ENCODE results near the gene TRMU. TPM values are rescaled to one million over a fixed set of nuclear protein-coding genes. Genes with fewer than 3 reads are reported as not detected.

TRMU gene
- total RNA-seq, 1 donor = 31.1 TPM

GRCh38 chr22:46326066-46326680, 9.3 kb upstream of the TRMU start:
- DNase-seq (ENCODE audit: low read depth) = no peak
- no peak overlapping the region for H3K4me3 ChIP-seq (ENCODE audit: low read depth, low read length)
- TF ChIP-seq, protein P1, sequence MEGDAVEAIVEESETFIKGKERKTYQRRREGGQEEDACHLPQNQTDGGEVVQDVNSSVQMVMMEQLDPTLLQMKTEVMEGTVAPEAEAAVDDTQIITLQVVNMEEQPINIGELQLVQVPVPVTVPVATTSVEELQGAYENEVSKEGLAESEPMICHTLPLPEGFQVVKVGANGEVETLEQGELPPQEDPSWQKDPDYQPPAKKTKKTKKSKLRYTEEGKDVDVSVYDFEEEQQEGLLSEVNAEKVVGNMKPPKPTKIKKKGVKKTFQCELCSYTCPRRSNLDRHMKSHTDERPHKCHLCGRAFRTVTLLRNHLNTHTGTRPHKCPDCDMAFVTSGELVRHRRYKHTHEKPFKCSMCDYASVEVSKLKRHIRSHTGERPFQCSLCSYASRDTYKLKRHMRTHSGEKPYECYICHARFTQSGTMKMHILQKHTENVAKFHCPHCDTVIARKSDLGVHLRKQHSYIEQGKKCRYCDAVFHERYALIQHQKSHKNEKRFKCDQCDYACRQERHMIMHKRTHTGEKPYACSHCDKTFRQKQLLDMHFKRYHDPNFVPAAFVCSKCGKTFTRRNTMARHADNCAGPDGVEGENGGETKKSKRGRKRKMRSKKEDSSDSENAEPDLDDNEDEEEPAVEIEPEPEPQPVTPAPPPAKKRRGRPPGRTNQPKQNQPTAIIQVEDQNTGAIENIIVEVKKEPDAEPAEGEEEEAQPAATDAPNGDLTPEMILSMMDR (IDR thresholded peaks at IDR 0.05; ENCODE audit: insufficient read depth, low read depth, low read length) = no peak

GRCh38 chr22:46327691-46328465, 7.6 kb upstream of the TRMU start:
- H3K4me3 ChIP-seq (ENCODE audit: low read depth, low read length) = no peak overlapping the region
- TF ChIP-seq, protein P1 (IDR thresholded peaks at IDR 0.05; ENCODE audit: insufficient read depth, low read depth, low read length) = no peak
- DNase-seq (ENCODE audit: low read depth) = no peak

DNA sequence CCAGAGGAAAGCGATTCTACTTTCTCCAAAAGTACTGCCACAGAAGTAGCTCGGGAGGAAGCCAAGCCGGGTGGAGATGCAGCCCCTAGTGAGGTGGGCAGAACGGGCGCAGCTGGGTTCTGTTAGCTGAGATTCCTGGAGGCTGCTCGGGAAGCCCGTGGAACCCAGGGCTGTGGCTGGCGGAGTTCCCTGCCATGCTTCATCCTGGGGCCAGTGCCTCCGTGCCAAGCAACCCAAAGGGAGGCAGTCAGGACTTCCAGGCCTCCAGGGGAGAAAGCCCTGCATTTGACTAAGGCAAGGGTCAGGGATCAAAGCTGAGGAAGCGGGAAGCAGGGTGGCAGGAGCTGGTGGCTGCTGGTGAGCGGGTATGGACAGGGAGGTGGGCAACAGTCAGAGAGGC, 6.7 kb upstream of the TRMU start:
- DNase-seq (ENCODE audit: low read depth) = no peak
- TF ChIP-seq, protein P1 (IDR thresholded peaks at IDR 0.05; ENCODE audit: insufficient read depth, low read depth, low read length) = no peak
- no peak overlapping the region for H3K4me3 ChIP-seq (ENCODE audit: low read depth, low read length)

DNA sequence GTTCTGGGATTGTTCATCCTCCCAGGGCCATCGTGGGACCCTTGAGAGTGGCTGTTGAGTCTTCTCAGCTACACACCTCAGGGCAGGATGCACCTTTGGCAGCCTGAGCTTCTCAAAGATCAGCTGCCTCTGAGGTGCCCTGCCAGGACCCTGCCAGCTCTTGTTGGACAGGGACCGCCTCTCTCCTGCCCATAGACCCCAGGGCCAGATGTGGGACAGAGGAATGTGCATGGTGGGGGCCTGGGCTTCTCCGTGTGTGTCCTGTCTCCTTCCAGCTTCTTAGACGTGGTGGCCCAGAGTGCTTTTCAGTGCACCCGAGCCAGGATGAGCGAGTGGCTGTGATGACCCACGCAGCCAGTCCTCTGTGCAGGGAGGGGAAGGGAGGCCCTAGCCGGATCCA, 5.9 kb upstream of the TRMU start:
- TF ChIP-seq, protein P1 (IDR thresholded peaks at IDR 0.05; ENCODE audit: insufficient read depth, low read depth, low read length) = no peak
- no peak for DNase-seq (ENCODE audit: low read depth)
- no peak overlapping the region for H3K4me3 ChIP-seq (ENCODE audit: low read depth, low read length)

DNA sequence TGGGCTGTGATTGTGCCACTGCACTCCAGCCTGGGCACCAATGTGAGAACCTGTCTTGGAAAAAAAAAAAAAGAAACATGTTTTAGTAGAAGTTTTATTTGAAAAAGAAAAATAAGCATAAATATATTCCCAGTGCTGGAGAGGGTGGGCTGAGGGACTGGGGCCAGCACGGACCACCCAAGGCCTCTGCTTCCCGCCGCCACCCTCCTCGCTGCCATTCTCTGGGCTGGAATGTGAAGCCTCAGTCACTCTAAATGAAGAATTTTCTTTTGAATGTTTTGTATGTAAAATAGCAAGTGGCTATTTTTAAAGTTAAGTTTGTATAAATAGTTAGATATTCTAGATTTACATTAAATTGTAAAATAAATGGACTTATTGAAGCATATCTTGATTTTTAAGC, 5.1 kb upstream of the TRMU start:
- no peak overlapping the region for H3K4me3 ChIP-seq (ENCODE audit: low read depth, low read length)
- TF ChIP-seq, protein P1 (IDR thresholded peaks at IDR 0.05; ENCODE audit: insufficient read depth, low read depth, low read length) = no peak
- no peak for DNase-seq (ENCODE audit: low read depth)

DNA sequence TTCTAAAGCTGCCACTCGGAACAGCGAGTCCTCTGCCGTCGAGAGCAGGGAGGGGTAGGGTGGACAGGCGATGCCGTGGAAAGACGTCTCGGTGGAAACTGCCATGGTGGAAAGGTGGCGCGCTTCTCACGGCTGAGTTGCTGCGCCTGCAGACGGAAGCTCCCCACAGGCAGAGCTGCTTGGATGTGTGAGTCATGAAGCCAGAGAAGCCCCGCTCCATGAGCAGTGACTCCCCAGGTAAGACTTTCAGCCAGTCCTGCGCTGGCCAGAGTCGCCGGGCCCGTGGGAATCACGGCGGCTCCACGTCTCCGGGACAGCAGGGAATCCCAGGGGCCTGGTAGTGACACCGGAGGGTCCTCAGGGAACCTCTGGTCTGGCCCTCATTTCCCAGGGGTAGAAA, 4.0 kb upstream of the TRMU start:
- no peak for DNase-seq (ENCODE audit: low read depth)
- TF ChIP-seq, protein P1 (IDR thresholded peaks at IDR 0.05; ENCODE audit: insufficient read depth, low read depth, low read length) = no peak
- no peak overlapping the region for H3K4me3 ChIP-seq (ENCODE audit: low read depth, low read length)
